CD4-positive, alpha-beta T cell treated with Interleukin-21 for 1 hour (primary cell): ENCODE data around the gene CDKN1B.

Experiments
- DNase-seq: peaks from one replicate; pipeline ENCODE4 v3.0.0-alpha.2; 2020

Gene CDKN1B

GRCh38 chr12:12716793-12717585 is at the start of gene CDKN1B:
TSS of gene CDKN1B (plus strand) at chr12:12717368. CDS start at chr12:12717840, 472 bp downstream.
- DNase-seq: peak; percentile 93

GRCh38 chr12:12668005-12668404 is 49.2 kb upstream of the CDKN1B start:
- no peak for DNase-seq

- DNase-seq: no peak
These were observed 48.1 kb upstream of the CDKN1B start for GRCh38 chr12:12669020-12669419.

GRCh38 chr12:12671850-12672660 is 45.1 kb upstream of the CDKN1B start:
- DNase-seq: no peak

- DNase-seq: no peak
These were observed 43.9 kb upstream of the CDKN1B start for GRCh38 chr12:12673296-12673695.

GRCh38 chr12:12676605-12677004 is 40.6 kb upstream of the CDKN1B start:
- no peak for DNase-seq

GRCh38 chr12:12681061-12681765 is 36.0 kb upstream of the CDKN1B start:
- DNase-seq: no peak

GRCh38 chr12:12682284-12682683 is 34.9 kb upstream of the CDKN1B start:
- DNase-seq: no peak

- DNase-seq: no peak
These were observed 34.0 kb upstream of the CDKN1B start for GRCh38 chr12:12683136-12683697.

GRCh38 chr12:12683725-12684124 is 33.4 kb upstream of the CDKN1B start:
- DNase-seq: no peak

GRCh38 chr12:12684375-12685106 is 32.6 kb upstream of the CDKN1B start:
- DNase-seq: peak; percentile 18

GRCh38 chr12:12685305-12685704 is 31.9 kb upstream of the CDKN1B start:
- no peak for DNase-seq

- no peak for DNase-seq
These were observed 30.7 kb upstream of the CDKN1B start for GRCh38 chr12:12686472-12686871.

GRCh38 chr12:12686925-12687324 is 30.2 kb upstream of the CDKN1B start:
- no peak for DNase-seq

GRCh38 chr12:12689647-12690300 is 27.4 kb upstream of the CDKN1B start:
- DNase-seq: no peak

- no peak for DNase-seq
These were observed 25.6 kb upstream of the CDKN1B start for GRCh38 chr12:12691549-12691948.

- DNase-seq: no peak
These were observed 24.0 kb upstream of the CDKN1B start for GRCh38 chr12:12693111-12693671.

- peak; percentile 94 for DNase-seq
These were observed 20.4 kb upstream of the CDKN1B start for GRCh38 chr12:12696562-12697383.

GRCh38 chr12:12699345-12699744 is 17.8 kb upstream of the CDKN1B start:
- no peak for DNase-seq

GRCh38 chr12:12700254-12700653 is 16.9 kb upstream of the CDKN1B start:
- no peak for DNase-seq

- no peak for DNase-seq
These were observed 15.7 kb upstream of the CDKN1B start for GRCh38 chr12:12701457-12701856.
